ENCODE results near the gene KMT5C. TPM values are rescaled to one million over a fixed set of nuclear protein-coding genes. Genes with fewer than 3 reads are reported as not detected.

The KMT5C gene
- total and polyA plus RNA-seq, 10 of the 15 experiments (the other 5 are each of a cell fraction or from before 2014, with no cell fraction given): 0.20 to 15.8 (median 4.3) TPM; not detected in 1

GRCh38 chr19:55384131-55384919, 44.6 kb downstream of the KMT5C start, which contains the start of gene TMEM238:
TMEM238 (minus strand) TSS chr19:55384292; CDS start chr19:55384259, 33 bp downstream.
- no peaks in the 10 kb centered on the region for H3K9me3 ChIP-seq (replicated peaks; ENCODE audit: control insufficient read depth, insufficient read depth, low read length)
- DNase-seq (ENCODE audit: low read depth, low spot score): no peak
- peak within 1 kb of the TSS; percentile 77 for H3K9ac ChIP-seq (ENCODE audit: control insufficient read depth, insufficient read depth, low read length)
- WGBS (ENCODE audit: insufficient coverage, insufficient replicate concordance, low lambda C conversion rate, missing lambda C conversion rate): under 1% methylated on average over 70 of the region's 72 CpGs
- H3K4me2 ChIP-seq (ENCODE audit: control insufficient read depth, insufficient read depth): peak within 1 kb of the TSS; percentile 74
- no peak for FAIRE-seq
- TF ChIP-seq NR2F1 (conservative IDR thresholded peaks at IDR 0.05) (0 out of 2 replicates have a peak, but pooled peaks have one; percentile 47), YY1 (IDR thresholded peaks at IDR 0.05; ENCODE audit: low read depth, low read length) (peak; percentile 70), ZNF217 (IDR thresholded peaks at IDR 0.05) (peak; percentile 55; the same call in 1 of the 2 replicates), BACH1 (IDR thresholded peaks at IDR 0.05; ENCODE audit: borderline replicate concordance) (no peak), TAF1 (IDR thresholded peaks at IDR 0.05; ENCODE audit: borderline replicate concordance, low read depth, low read length) (no peak), RB1 (IDR thresholded peaks at IDR 0.05; ENCODE audit: borderline replicate concordance) (0 out of 2 replicates have a peak, but pooled peaks have one; percentile 74), MAX (IDR thresholded peaks at IDR 0.05; ENCODE audit: low read depth, low read length) (no peak), GATAD2B (conservative IDR thresholded peaks at IDR 0.05; ENCODE audit: low read depth) (peak; percentile 65), NBN (IDR thresholded peaks at IDR 0.05) (no peak), EP300 (IDR thresholded peaks at IDR 0.05; ENCODE audit: borderline replicate concordance in 1 of 2, control insufficient read depth in 1 of 2, low read depth in 2 of 2, low read length in 2 of 2) (no peak), LARP7 (IDR thresholded peaks at IDR 0.05) (peak; percentile 92), POU2F2 (IDR thresholded peaks at IDR 0.05; ENCODE audit: borderline replicate concordance, low read depth, low read length) (no peak), MLLT1 (IDR thresholded peaks at IDR 0.05) (no peak), IKZF1 (conservative IDR thresholded peaks at IDR 0.05) (peak; percentile 32), BHLHE40 (IDR thresholded peaks at IDR 0.05; ENCODE audit: borderline replicate concordance in 1 of 2, low read depth in 2 of 2, low read length in 1 of 2) (peak in 1 of 2 experiments; percentile 49; a peak in 2 of 4 replicates), ZNF384 (IDR thresholded peaks at IDR 0.05; ENCODE audit: borderline replicate concordance, low read depth, low read length) (no peak), SIN3A (IDR thresholded peaks at IDR 0.05; ENCODE audit: low read depth, low read length) (0 out of 2 replicates have a peak, but pooled peaks have one; percentile 3), HDAC6 (IDR thresholded peaks at IDR 0.05; ENCODE audit: unreplicated experiment) (peak; percentile 70)
- H3K79me2 ChIP-seq (ENCODE audit: control insufficient read depth, insufficient read depth, low read length): peaks cover 39% of the 10 kb centered on the region
- peak within 1 kb of the TSS; percentile 72 for H3K4me3 ChIP-seq
- H4K20me1 ChIP-seq (ENCODE audit: control insufficient read depth, insufficient read depth): peaks cover 11% of the 10 kb centered on the region
- ChIA-PET SMC1A (ENCODE audit: uncharacterized antibody, unreplicated experiment) (interaction anchor here (1.0 to 3.1 kb wide), 9 partner anchors 19 to 244 kb away, joined by 3 to 22 read pairs (median 3); partner anchors contain the start of gene KMT5C), RAD21 (ENCODE audit: unreplicated experiment) (interaction anchor here (1.0 to 3.1 kb wide), 14 partner anchors 20 to 267 kb away, joined by 3 to 28 read pairs (median 4); partner anchors contain the start of genes FIZ1, ISOC2, KMT5C and PPP1R12C), CTCF (interaction anchor here (0.6 to 3.4 kb wide), 16 partner anchors 13 to 730 kb away, joined by 3 to 49 read pairs (median 4); partner anchors contain the start of genes HSPBP1, KMT5C, PPP6R1 and ZNF865), POLR2A (interaction anchor here (0.5 to 3.1 kb wide), 17 partner anchors 16 to 270 kb away, joined by 3 to 26 read pairs (median 5); partner anchors contain the start of genes FIZ1, HSPBP1, KMT5C and PPP6R1)
- no peaks in the 10 kb centered on the region for H3K27me3 ChIP-seq (replicated peaks in 1 of 2; ENCODE audit: control insufficient read depth in 2 of 2, insufficient read depth in 2 of 2, low read length in 1 of 2)
- in situ Hi-C loops (cut with MboI) (no loop called here), intact Hi-C loops (cut with micrococcal nuclease; ENCODE audit: unreplicated experiment) (loop anchor here (5.0 to 10.0 kb wide), 3 partner anchors 82 to 770 kb away; partner anchors contain the start of gene PPP6R1)
- peak; percentile 19 for ATAC-seq
- peak within 1 kb of the TSS; percentile 89 for H3K27ac ChIP-seq (ENCODE audit: control insufficient read depth, insufficient read depth)
- BruUV-seq (replicated peaks): no TSS peak
- H3K36me3 ChIP-seq (ENCODE audit: control insufficient read depth in 2 of 2, insufficient read depth in 2 of 2, low read length in 1 of 2): peaks cover 16 to 20% of the 10 kb centered on the region in 2 experiments; a peak in 3 of 4 replicates
- peak within 1 kb of the TSS; percentile 26 for H2AFZ ChIP-seq (ENCODE audit: control insufficient read depth, low read depth, low read length)
- H3K4me1 ChIP-seq (ENCODE audit: control insufficient read depth, insufficient read depth, low read length): peaks cover 28% of the 10 kb centered on the region
